ENCODE data around the gene ARHGAP24. TPM values are rescaled to one million over a fixed set of nuclear protein-coding genes. Genes with fewer than 3 reads are reported as not detected.

The ARHGAP24 gene
- total RNA-seq, 1 experiment from 2014 or later, result 17.4 TPM

GRCh38 chr4:85722401-85722800 is 247.5 kb downstream of the ARHGAP24 start:
- intact Hi-C loops (cut with micrococcal nuclease; ENCODE audit: unreplicated experiment) (no loop called here), in situ Hi-C loops (cut with HindIII; ENCODE audit: low pct_unique_long_range_greater_than_20kb, low sequenced_read_pairs) (no loop called here)
- no peak for DNase-seq (ENCODE audit: low read depth, low spot score)
- Histone ChIP-seq H3K9me3 (ENCODE audit: control insufficient read depth, insufficient read depth, low read depth, low read length) (no peaks in the 10 kb centered on the region), H3K36me3 (ENCODE audit: control insufficient read depth, insufficient read depth, low read length) (no peaks in the 10 kb centered on the region; the same call in 1 of the 2 replicates), H3K4me1 (ENCODE audit: control insufficient read depth, insufficient read depth, low read length) (no peaks in the 10 kb centered on the region), H3K27ac (ENCODE audit: low read length) (no peak overlapping the region), H3K27me3 (ENCODE audit: control insufficient read depth, insufficient read depth, low read length) (no peaks in the 10 kb centered on the region), H3K4me3 (ENCODE audit: low read depth in 2 of 2, low read length in 2 of 2) (no peak overlapping the region)
- no peak for ATAC-seq
- no TSS peak for BruUV-seq (replicated peaks)
- TF ChIP-seq POLR2AphosphoS5 (IDR thresholded peaks at IDR 0.05; ENCODE audit: low read depth, low read length) (no peak), TCF7L2 (IDR thresholded peaks at IDR 0.05; ENCODE audit: low read depth, low read length) (no peak), CTCF (IDR thresholded peaks at IDR 0.05) (no peak), SIN3A (IDR thresholded peaks at IDR 0.05; ENCODE audit: borderline replicate concordance, insufficient read depth, low read depth, low read length) (no peak)
- TF ChIP-seq, protein P1, sequence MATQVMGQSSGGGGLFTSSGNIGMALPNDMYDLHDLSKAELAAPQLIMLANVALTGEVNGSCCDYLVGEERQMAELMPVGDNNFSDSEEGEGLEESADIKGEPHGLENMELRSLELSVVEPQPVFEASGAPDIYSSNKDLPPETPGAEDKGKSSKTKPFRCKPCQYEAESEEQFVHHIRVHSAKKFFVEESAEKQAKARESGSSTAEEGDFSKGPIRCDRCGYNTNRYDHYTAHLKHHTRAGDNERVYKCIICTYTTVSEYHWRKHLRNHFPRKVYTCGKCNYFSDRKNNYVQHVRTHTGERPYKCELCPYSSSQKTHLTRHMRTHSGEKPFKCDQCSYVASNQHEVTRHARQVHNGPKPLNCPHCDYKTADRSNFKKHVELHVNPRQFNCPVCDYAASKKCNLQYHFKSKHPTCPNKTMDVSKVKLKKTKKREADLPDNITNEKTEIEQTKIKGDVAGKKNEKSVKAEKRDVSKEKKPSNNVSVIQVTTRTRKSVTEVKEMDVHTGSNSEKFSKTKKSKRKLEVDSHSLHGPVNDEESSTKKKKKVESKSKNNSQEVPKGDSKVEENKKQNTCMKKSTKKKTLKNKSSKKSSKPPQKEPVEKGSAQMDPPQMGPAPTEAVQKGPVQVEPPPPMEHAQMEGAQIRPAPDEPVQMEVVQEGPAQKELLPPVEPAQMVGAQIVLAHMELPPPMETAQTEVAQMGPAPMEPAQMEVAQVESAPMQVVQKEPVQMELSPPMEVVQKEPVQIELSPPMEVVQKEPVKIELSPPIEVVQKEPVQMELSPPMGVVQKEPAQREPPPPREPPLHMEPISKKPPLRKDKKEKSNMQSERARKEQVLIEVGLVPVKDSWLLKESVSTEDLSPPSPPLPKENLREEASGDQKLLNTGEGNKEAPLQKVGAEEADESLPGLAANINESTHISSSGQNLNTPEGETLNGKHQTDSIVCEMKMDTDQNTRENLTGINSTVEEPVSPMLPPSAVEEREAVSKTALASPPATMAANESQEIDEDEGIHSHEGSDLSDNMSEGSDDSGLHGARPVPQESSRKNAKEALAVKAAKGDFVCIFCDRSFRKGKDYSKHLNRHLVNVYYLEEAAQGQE (IDR thresholded peaks at IDR 0.05; ENCODE audit: insufficient read depth in 1 of 2, low read depth in 2 of 2, low read length in 1 of 2), result no peak
- CTCF ChIA-PET, result no interaction called here
- POLR2A ChIA-PET, result interaction anchor here (0.7 kb wide), 1 partner anchor 370 kb away, joined by 3 read pairs; no protein-coding TSS in a partner anchor

DNA sequence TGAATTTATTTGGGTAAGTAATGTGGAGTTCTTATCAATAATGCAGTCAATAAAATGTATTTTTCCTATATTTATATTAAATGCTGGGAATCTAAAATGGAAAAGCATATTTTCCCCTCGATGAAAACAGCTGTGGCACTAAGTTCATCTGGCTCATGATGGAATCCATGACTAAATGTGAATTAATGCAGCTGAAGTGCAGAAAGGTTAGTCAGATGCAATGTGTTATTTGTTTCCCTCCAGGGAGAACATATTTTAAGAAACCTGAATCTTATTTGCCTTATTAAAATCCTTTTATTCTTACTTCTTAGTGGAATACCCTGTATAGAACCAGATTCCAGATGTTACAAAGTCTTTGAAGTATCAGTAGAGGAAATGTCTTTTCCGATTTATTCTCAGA is 247.9 kb downstream of the ARHGAP24 start:
- no peak for TF ChIP-seq POLR2AphosphoS5 (IDR thresholded peaks at IDR 0.05; ENCODE audit: low read depth, low read length)
- TF ChIP-seq, protein P1 (IDR thresholded peaks at IDR 0.05; ENCODE audit: insufficient read depth in 1 of 2, low read depth in 2 of 2, low read length in 1 of 2), result no peak
- no peak for TF ChIP-seq TCF7L2 (IDR thresholded peaks at IDR 0.05; ENCODE audit: low read depth, low read length)
- no peak for TF ChIP-seq SIN3A (IDR thresholded peaks at IDR 0.05; ENCODE audit: borderline replicate concordance, insufficient read depth, low read depth, low read length)
- TF ChIP-seq CTCF (IDR thresholded peaks at IDR 0.05), result no peak
- Histone ChIP-seq H3K4me1 (ENCODE audit: control insufficient read depth, insufficient read depth, low read length) (no peaks in the 10 kb centered on the region), H3K27me3 (ENCODE audit: control insufficient read depth, insufficient read depth, low read length) (no peaks in the 10 kb centered on the region), H3K36me3 (ENCODE audit: control insufficient read depth, insufficient read depth, low read length) (no peaks in the 10 kb centered on the region; the same call in 1 of the 2 replicates), H3K4me3 (ENCODE audit: low read depth in 2 of 2, low read length in 2 of 2) (no peak overlapping the region), H3K27ac (ENCODE audit: low read length) (no peak overlapping the region), H3K9me3 (ENCODE audit: control insufficient read depth, insufficient read depth, low read depth, low read length) (no peaks in the 10 kb centered on the region)
- POLR2A ChIA-PET, result interaction anchor here (0.7 kb wide), 1 partner anchor 370 kb away, joined by 3 read pairs; no protein-coding TSS in a partner anchor
- DNase-seq (ENCODE audit: low read depth, low spot score), result no peak
- CTCF ChIA-PET, result no interaction called here
- no TSS peak for BruUV-seq (replicated peaks)
- intact Hi-C loops (cut with micrococcal nuclease; ENCODE audit: unreplicated experiment) (no loop called here), in situ Hi-C loops (cut with HindIII; ENCODE audit: low pct_unique_long_range_greater_than_20kb, low sequenced_read_pairs) (no loop called here)
- ATAC-seq, result no peak
